B cell (primary cell): ENCODE results near the gene TMEM263. TPM values are rescaled to one million over a fixed set of nuclear protein-coding genes. Genes with fewer than 3 reads are reported as not detected.
"Not testable (repeated sequence)": the region's sequence is repeated elsewhere in the genome, so short reads cannot be mapped to it uniquely, and the experiment has no call there.

Experiments
- ATAC-seq: fragments of 200-7000 bp; cut with Tn5 transposase; one replicate; pipeline ENCODE4 v1.10.0; 2021; ENCODE audit warnings: low read depth, mild to moderate bottlenecking, moderate number of reproducible peaks, moderate library complexity
- CTCF ChIA-PET: fragments of 350-600 bp; sonication (Branson Sonifier 250); formaldehyde crosslinking; loops from one replicate; lab custom pipeline; 2021; ENCODE audit warnings: antibody characterized with exemption, inconsistent platforms; lab: Charles Lee
- POLR2A ChIA-PET: fragments of 350-600 bp; sonication (Branson Sonifier 250); formaldehyde crosslinking; loops from one replicate; lab custom pipeline; 2021; ENCODE audit warnings: antibody characterized with exemption; lab: Charles Lee
- DNase-seq: peaks from one replicate; pipeline ENCODE4 v3.0.0; 2013
- H2AFZ ChIP-seq: 2 replicates; pipeline ENCODE4 v1.6.1; 2012; ENCODE audit warnings: mild to moderate bottlenecking, low read depth, low read length; ENCODE audit not compliant: insufficient read depth, poor library complexity, severe bottlenecking
- H3K27ac ChIP-seq, 2 donors: 1 replicate in 1 of 2; 2 replicates in 1 of 2; pipeline ENCODE4 v1.5.1; 2012 to 2013; ENCODE audit warnings: low read length in 2 of 2, mild to moderate bottlenecking in 2 of 2, moderate library complexity in 1 of 2
- H3K27me3 ChIP-seq, 4 experiments: fragments of 200-600 bp in 1 of 4; sonication (generic) in 1 of 4; replicated peaks in 1 of 4; 1 replicate in 2 of 4; 2 replicates in 2 of 4; pipeline versions ENCODE4 v1.6.1 to v1.7.0; 2013 to 2016; ENCODE audit warnings: low read length in 3 of 4, mild to moderate bottlenecking in 2 of 4, mixed read lengths in 1 of 4, moderate library complexity in 1 of 4; ENCODE audit not compliant: insufficient read depth in 4 of 4, control insufficient read depth in 3 of 4; ENCODE audit errors: control extremely low read depth in 1 of 4
- H3K36me3 ChIP-seq, 2 experiments: replicated peaks in 1 of 2; 1 replicate in 1 of 2; 2 replicates in 1 of 2; pipeline versions ENCODE4 v1.6.1 to v1.7.1; 2013; ENCODE audit warnings: low read length in 1 of 2; ENCODE audit not compliant: insufficient read depth in 2 of 2, control insufficient read depth in 1 of 2; ENCODE audit errors: control extremely low read depth in 1 of 2, extremely low read depth in 1 of 2
- H3K4me1 ChIP-seq, 2 donors: fragments of 200-600 bp in 1 of 2; sonication (generic) in 1 of 2; 1 replicate in 1 of 2; 2 replicates in 1 of 2; pipeline versions ENCODE4 v1.5.1 to v1.6.1; 2013 to 2017; ENCODE audit warnings: low read length in 2 of 2; ENCODE audit not compliant: control insufficient read depth in 2 of 2, insufficient read depth in 2 of 2
- H3K4me2 ChIP-seq: replicated peaks from 2 replicates; pipeline ENCODE3; 2012; ENCODE audit warnings: mild to moderate bottlenecking, low read depth, low read length; ENCODE audit not compliant: poor library complexity, severe bottlenecking
- H3K4me3 ChIP-seq, 5 experiments: fragments of 200-600 bp in 1 of 5; sonication (generic) in 1 of 5; 1 replicate in 3 of 5; 2 replicates in 2 of 5; pipeline versions ENCODE4 v1.5.1 to v1.7.0; 2011 to 2016; ENCODE audit warnings: low read length in 4 of 5, mild to moderate bottlenecking in 4 of 5, low read depth in 2 of 5, control low read depth in 1 of 5, moderate library complexity in 1 of 5; ENCODE audit not compliant: insufficient read depth in 1 of 5; ENCODE audit errors: control extremely low read depth in 1 of 5, extremely low read depth in 1 of 5
- H3K79me2 ChIP-seq: fragments of 200-600 bp; sonication (generic); one replicate; pipeline ENCODE4 v1.6.0; 2016; ENCODE audit warnings: low read length; ENCODE audit not compliant: control insufficient read depth, insufficient read depth
- H3K9ac ChIP-seq: fragments of 200-600 bp; sonication (generic); 2 replicates; pipeline ENCODE4 v1.6.1; 2017; ENCODE audit warnings: mild to moderate bottlenecking, low read length, moderate library complexity
- H3K9me3 ChIP-seq, 3 donors: one replicate each; pipeline versions ENCODE4 v1.6.1 to v1.7.1; 2013; ENCODE audit warnings: low read length in 2 of 3; ENCODE audit not compliant: control insufficient read depth in 2 of 3, insufficient read depth in 1 of 3; ENCODE audit errors: control extremely low read depth in 1 of 3
- H4K20me1 ChIP-seq: 2 replicates; pipeline ENCODE4 v1.6.0; 2012; ENCODE audit warnings: mild to moderate bottlenecking, low read length; ENCODE audit not compliant: insufficient read depth, control insufficient read depth, poor library complexity, severe bottlenecking
- H3K27ac Mint-ChIP-seq: one replicate; pipeline ENCODE4 v1.8.0; 2021; ENCODE audit warnings: mixed read lengths
- H3K27me3 Mint-ChIP-seq: one replicate; pipeline ENCODE4 v1.8.0; 2021; ENCODE audit warnings: mixed read lengths
- H3K4me1 Mint-ChIP-seq: one replicate; pipeline ENCODE4 v1.8.0; 2021; ENCODE audit warnings: mixed read lengths
- H3K4me3 Mint-ChIP-seq: one replicate; pipeline ENCODE4 v1.8.0; 2021; ENCODE audit warnings: mixed read lengths
- H3K9me3 Mint-ChIP-seq: one replicate; pipeline ENCODE4 v1.8.0; 2022; ENCODE audit warnings: mixed read lengths; ENCODE audit not compliant: insufficient read depth
- CTCF ChIP-seq: fragments of 200-600 bp; IDR thresholded peaks from one replicate; pipeline ENCODE4 v1.8.0; 2022; ENCODE audit warnings: antibody characterized with exemption, mild to moderate bottlenecking
- EZH2 ChIP-seq: IDR thresholded peaks from 2 replicates; pipeline ENCODE4 v1.6.1; 2012; ENCODE audit warnings: borderline replicate concordance, low read depth, mild to moderate bottlenecking, moderate library complexity, low read length; ENCODE audit not compliant: insufficient read depth, poor library complexity, severe bottlenecking
- WGBS: methylation state at CpG from one replicate; pipeline ENCODE4 v1.1.5; 2013; ENCODE audit warnings: missing lambda C conversion rate; ENCODE audit not compliant: insufficient coverage; 5-methylcytosine and 5-hydroxymethylcytosine counted together
- intact Hi-C: fragments of 100-400 bp; cut with micrococcal nuclease; formaldehyde crosslinking; loops from one replicate; pipeline ENCODE4 v1.10.0; 2022
- polyA plus RNA-seq: library from polyadenylated mRNA; depleted of rRNA; stranded (reverse); fragments of >200 nt; gene quantifications from 2 replicates; pipeline ENCODE4 v1.2.3, GENCODE V29; 2012
- total RNA-seq, 2 donors: library from RNA; stranded (reverse); fragments of 120-200 nt in 1 of 2; gene quantifications; 1 replicate in 1 of 2; 2 replicates in 1 of 2; pipeline versions ENCODE4 v1.2.3 to v1.2.4, GENCODE V29; 2013 to 2022

Gene TMEM263
- total and polyA plus RNA-seq, 2 donors (not counting 1 experiment from before 2014, with no cell fraction given), result 4.8 to 23.5 TPM

- no peaks in the 10 kb centered on the region for H3K36me3 ChIP-seq
- no peak for DNase-seq
- TF ChIP-seq CTCF, result no peak
- TF ChIP-seq EZH2, result no peak
- no peaks in the 10 kb centered on the region for H4K20me1 ChIP-seq
- H3K4me2 ChIP-seq, result no peak overlapping the region
- H3K27ac ChIP-seq, result no peak overlapping the region
- Mint-ChIP-seq H3K27me3 (no peaks in the 10 kb centered on the region), H3K4me1 (no peaks in the 10 kb centered on the region), H3K9me3 (peaks cover 3% of the 10 kb centered on the region), H3K27ac (no peak overlapping the region), H3K4me3 (no peak overlapping the region)
- ChIA-PET POLR2A (no interaction called here), CTCF (no interaction called here)
- no peaks in the 10 kb centered on the region for H3K27me3 ChIP-seq
- 94% methylated on average over 2 of the region's 6 CpGs for WGBS
- intact Hi-C loops, result no loop called here
- H3K4me1 ChIP-seq, result no peaks in the 10 kb centered on the region
- H3K9me3 ChIP-seq, result no peaks in the 10 kb centered on the region
- no peak overlapping the region for H3K9ac ChIP-seq
- H3K4me3 ChIP-seq, result no peak overlapping the region
- no peak overlapping the region for H2AFZ ChIP-seq
- no peaks in the 10 kb centered on the region for H3K79me2 ChIP-seq
- no peak for ATAC-seq
Measured at GRCh38 chr12:106999446-106999845, 43.7 kb downstream of the TMEM263 start.

- H2AFZ ChIP-seq, POLR2A ChIA-PET, intact Hi-C loops, DNase-seq, H3K4me3 Mint-ChIP-seq, H3K9me3 Mint-ChIP-seq, H3K4me1 ChIP-seq, H3K36me3 ChIP-seq, H3K27me3 ChIP-seq, ATAC-seq, H3K9ac ChIP-seq, H3K27ac Mint-ChIP-seq, H3K4me2 ChIP-seq, H4K20me1 ChIP-seq, CTCF ChIA-PET, H3K4me1 Mint-ChIP-seq, H3K4me3 ChIP-seq, H3K9me3 ChIP-seq, H3K27ac ChIP-seq, H3K27me3 Mint-ChIP-seq, H3K79me2 ChIP-seq: not testable (repeated sequence)
- WGBS, result 60% methylated on average over 1 of the region's 4 CpGs
Measured at GRCh38 chr12:107002665-107003064, 47.0 kb downstream of the TMEM263 start.
